ENCODE measurements around the gene EYA4.

The EYA4 gene

GRCh38 chr6:133399426-133399825 lies 158.3 kb downstream of the EYA4 start:
- no peak for DNase-seq (ENCODE audit: low read depth in 2 of 2)

GRCh38 chr6:133404151-133404550 lies 163.0 kb downstream of the EYA4 start:
- DNase-seq (ENCODE audit: low read depth in 2 of 2) = no peak

- DNase-seq (ENCODE audit: low read depth in 2 of 2) = no peak
Measured at GRCh38 chr6:133404728-133405127, 163.6 kb downstream of the EYA4 start.

GRCh38 chr6:133407320-133408100 lies 166.4 kb downstream of the EYA4 start:
- no peak for DNase-seq (ENCODE audit: low read depth in 2 of 2)

GRCh38 chr6:133408132-133408531 lies 167.0 kb downstream of the EYA4 start:
- no peak for DNase-seq (ENCODE audit: low read depth in 2 of 2)

GRCh38 chr6:133408543-133408942 lies 167.4 kb downstream of the EYA4 start:
- no peak for DNase-seq (ENCODE audit: low read depth in 2 of 2)

GRCh38 chr6:133410638-133411435 lies 169.7 kb downstream of the EYA4 start:
- no peak for DNase-seq (ENCODE audit: low read depth in 2 of 2)

GRCh38 chr6:133411757-133412156 lies 170.6 kb downstream of the EYA4 start:
- DNase-seq (ENCODE audit: low read depth in 2 of 2) = no peak

- DNase-seq (ENCODE audit: low read depth in 2 of 2) = no peak
Measured at GRCh38 chr6:133415262-133415661, 174.1 kb downstream of the EYA4 start.

GRCh38 chr6:133418108-133418507 lies 177.0 kb downstream of the EYA4 start:
- no peak for DNase-seq (ENCODE audit: low read depth in 2 of 2)

- no peak for DNase-seq (ENCODE audit: low read depth in 2 of 2)
Measured at GRCh38 chr6:133423242-133423641, 182.1 kb downstream of the EYA4 start.

- no peak for DNase-seq (ENCODE audit: low read depth in 2 of 2)
Measured at GRCh38 chr6:133424359-133424758, 183.2 kb downstream of the EYA4 start.

GRCh38 chr6:133426038-133426437 lies 184.9 kb downstream of the EYA4 start:
- DNase-seq (ENCODE audit: low read depth in 2 of 2) = no peak

GRCh38 chr6:133428295-133428694 lies 187.1 kb downstream of the EYA4 start:
- no peak for DNase-seq (ENCODE audit: low read depth in 2 of 2)

GRCh38 chr6:133430530-133430929 lies 189.4 kb downstream of the EYA4 start:
- no peak for DNase-seq (ENCODE audit: low read depth in 2 of 2)

GRCh38 chr6:133431031-133431430 lies 189.9 kb downstream of the EYA4 start:
- DNase-seq (ENCODE audit: low read depth in 2 of 2) = no peak

- DNase-seq (ENCODE audit: low read depth in 2 of 2) = no peak
Measured at GRCh38 chr6:133432021-133432989, 191.1 kb downstream of the EYA4 start.

- no peak for DNase-seq (ENCODE audit: low read depth in 2 of 2)
Measured at GRCh38 chr6:133435065-133435728, 194.0 kb downstream of the EYA4 start.

- DNase-seq (ENCODE audit: low read depth in 2 of 2) = no peak
Measured at GRCh38 chr6:133436652-133437051, 195.5 kb downstream of the EYA4 start.

GRCh38 chr6:133441491-133441890 lies 200.3 kb downstream of the EYA4 start:
- no peak for DNase-seq (ENCODE audit: low read depth in 2 of 2)

- no peak for DNase-seq (ENCODE audit: low read depth in 2 of 2)
Measured at GRCh38 chr6:133446789-133447188, 205.6 kb downstream of the EYA4 start.

All from stimulated activated CD8-positive, alpha-beta memory T cell treated with anti-CD3 and anti-CD28 coated beads, Interleukin-2, amount 100 ng/mL, for 1 hour (primary cell).